ENCODE results near the gene LMTK3. TPM values are rescaled to one million over a fixed set of nuclear protein-coding genes. Genes with fewer than 3 reads are reported as not detected.

The LMTK3 gene
- total and polyA plus RNA-seq, 2 experiments from 2014 or later, result 1.6 to 11.8 TPM

DNA sequence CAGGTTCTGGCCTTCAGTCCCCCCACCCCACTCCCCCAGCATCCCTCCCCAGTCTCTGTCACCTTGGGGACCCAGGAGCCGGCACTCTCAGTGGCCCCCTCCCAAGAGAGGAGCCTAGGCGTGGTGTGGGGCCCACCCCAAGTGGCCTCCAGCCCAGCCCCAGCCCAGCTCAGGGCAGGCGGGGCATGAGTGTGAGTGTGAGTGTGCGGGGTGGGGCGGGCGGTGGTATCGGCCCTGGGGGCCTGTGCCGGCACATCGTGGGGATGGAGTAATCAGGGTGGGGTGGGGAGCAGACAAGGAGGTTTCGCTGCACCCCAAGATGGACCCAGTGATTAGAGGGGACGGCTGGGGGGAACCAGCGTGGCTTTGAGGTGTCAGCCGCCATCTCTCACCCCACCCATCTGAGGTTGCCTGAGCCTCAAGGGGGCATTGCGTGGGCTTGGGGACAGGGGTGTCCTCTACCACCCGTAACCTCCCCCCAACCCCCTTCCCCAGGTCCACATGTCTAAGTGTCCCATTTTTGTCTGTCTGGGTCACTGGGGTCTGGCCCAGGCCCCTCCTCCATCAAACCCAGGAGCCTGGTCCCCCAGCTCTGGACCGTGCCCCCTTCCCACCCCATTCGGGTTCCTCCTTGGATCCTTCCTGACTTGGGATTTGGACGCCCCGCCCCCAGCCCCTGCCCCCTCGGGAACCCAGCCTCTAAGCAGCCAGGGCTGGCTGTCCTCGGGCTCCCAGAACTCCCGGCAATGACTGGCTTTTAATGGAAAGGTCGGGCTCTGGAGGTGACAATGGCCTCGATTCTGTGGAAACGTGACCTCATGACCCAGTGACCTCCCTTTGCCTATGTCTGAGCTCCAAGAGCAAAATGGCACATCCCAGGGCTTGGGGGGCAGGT is 33.5 kb upstream of the LMTK3 start:
- H3K4me2 ChIP-seq, result peak overlapping the region; percentile 51; the same call in 1 of the 2 replicates
- H4K20me1 ChIP-seq (replicated peaks; ENCODE audit: insufficient read depth), result no peaks in the 10 kb centered on the region
- H3F3A ChIP-seq (replicated peaks; ENCODE audit: low read depth), result 0 out of 2 replicates have a peak, but pooled peaks cover 2% of the 10 kb centered on the region
- H3K4me1 ChIP-seq (ENCODE audit: insufficient read depth), result peaks cover 13% of the 10 kb centered on the region; the same call in 1 of the 2 replicates
- TF ChIP-seq POLR2AphosphoS5 (IDR thresholded peaks at IDR 0.05; ENCODE audit: low read depth) (peak; percentile 8; the same call in 1 of the 2 replicates), NANOG (IDR thresholded peaks at IDR 0.05; ENCODE audit: borderline replicate concordance) (no peak)
- H2AFZ ChIP-seq, result peak overlapping the region; percentile 81
- H3K36me3 Mint-ChIP-seq (ENCODE audit: low read depth), result no peaks in the 10 kb centered on the region
- no peaks in the 10 kb centered on the region for H3K79me2 ChIP-seq (replicated peaks; ENCODE audit: insufficient read depth)
- H3K4me1 Mint-ChIP-seq, result peaks cover 12% of the 10 kb centered on the region; the same call in 2 of the 3 replicates
- H3K4me3 Mint-ChIP-seq, result no peak overlapping the region
- H3K36me3 ChIP-seq (ENCODE audit: insufficient read depth), result no peaks in the 10 kb centered on the region
- no peaks in the 10 kb centered on the region for H3K9me3 Mint-ChIP-seq
- H3K27me3 ChIP-seq (ENCODE audit: insufficient read depth), result no peaks in the 10 kb centered on the region
- ATAC-seq (peak; percentile 84), DNase-seq (ENCODE audit: low spot score) (peak; percentile 81)
- peaks cover 11% of the 10 kb centered on the region for H3K27me3 Mint-ChIP-seq (ENCODE audit: insufficient read depth, low read depth, poor library complexity)
- no peak overlapping the region for H3K4me3 ChIP-seq
- no peak overlapping the region for H3K27ac ChIP-seq (ENCODE audit: low read depth)
- no peak overlapping the region for H3K27ac Mint-ChIP-seq
- peaks cover 7% of the 10 kb centered on the region for H3K9me2 ChIP-seq (ENCODE audit: insufficient read depth)

GRCh38 chr19:48543121-48543710 is 31.6 kb upstream of the LMTK3 start:
- H4K20me1 ChIP-seq (replicated peaks; ENCODE audit: insufficient read depth), result no peaks in the 10 kb centered on the region
- H3K27ac Mint-ChIP-seq, result no peak overlapping the region

More at GRCh38 chr19:48543121-48543710, 31.6 kb upstream of the LMTK3 start:
- no peaks in the 10 kb centered on the region for H3K9me3 Mint-ChIP-seq
- H3F3A ChIP-seq (replicated peaks; ENCODE audit: low read depth), result 0 out of 2 replicates have a peak, but pooled peaks cover 2% of the 10 kb centered on the region
- H3K27me3 ChIP-seq (ENCODE audit: insufficient read depth), result no peaks in the 10 kb centered on the region
- H3K4me1 Mint-ChIP-seq, result peaks cover 8% of the 10 kb centered on the region; the same call in 2 of the 3 replicates
- H3K36me3 ChIP-seq (ENCODE audit: insufficient read depth), result no peaks in the 10 kb centered on the region
- DNase-seq (ENCODE audit: low spot score) (peak; percentile 46), ATAC-seq (peak; percentile 41)
- H3K79me2 ChIP-seq (replicated peaks; ENCODE audit: insufficient read depth), result no peaks in the 10 kb centered on the region
- no peak overlapping the region for H3K4me3 ChIP-seq
- H3K4me2 ChIP-seq, result no peak overlapping the region; the same call in 1 of the 2 replicates
- H3K27ac ChIP-seq (ENCODE audit: low read depth), result no peak overlapping the region
- H3K36me3 Mint-ChIP-seq (ENCODE audit: low read depth), result no peaks in the 10 kb centered on the region
- H3K4me3 Mint-ChIP-seq, result no peak overlapping the region
- H2AFZ ChIP-seq, result peak overlapping the region; percentile 97
- TF ChIP-seq CTCF (conservative IDR thresholded peaks at IDR 0.05; ENCODE audit: low read depth in 2 of 2) (no peak), NANOG (IDR thresholded peaks at IDR 0.05; ENCODE audit: borderline replicate concordance) (no peak)
- H3K4me1 ChIP-seq (ENCODE audit: insufficient read depth), result peaks cover 13% of the 10 kb centered on the region; the same call in 1 of the 2 replicates
- H3K27me3 Mint-ChIP-seq (ENCODE audit: insufficient read depth, low read depth, poor library complexity), result peaks cover 11% of the 10 kb centered on the region
- peaks cover 3% of the 10 kb centered on the region for H3K9me2 ChIP-seq (ENCODE audit: insufficient read depth)

Measured in GM23338 (cell line).